ENCODE measurements around the gene TPCN2.

DNA sequence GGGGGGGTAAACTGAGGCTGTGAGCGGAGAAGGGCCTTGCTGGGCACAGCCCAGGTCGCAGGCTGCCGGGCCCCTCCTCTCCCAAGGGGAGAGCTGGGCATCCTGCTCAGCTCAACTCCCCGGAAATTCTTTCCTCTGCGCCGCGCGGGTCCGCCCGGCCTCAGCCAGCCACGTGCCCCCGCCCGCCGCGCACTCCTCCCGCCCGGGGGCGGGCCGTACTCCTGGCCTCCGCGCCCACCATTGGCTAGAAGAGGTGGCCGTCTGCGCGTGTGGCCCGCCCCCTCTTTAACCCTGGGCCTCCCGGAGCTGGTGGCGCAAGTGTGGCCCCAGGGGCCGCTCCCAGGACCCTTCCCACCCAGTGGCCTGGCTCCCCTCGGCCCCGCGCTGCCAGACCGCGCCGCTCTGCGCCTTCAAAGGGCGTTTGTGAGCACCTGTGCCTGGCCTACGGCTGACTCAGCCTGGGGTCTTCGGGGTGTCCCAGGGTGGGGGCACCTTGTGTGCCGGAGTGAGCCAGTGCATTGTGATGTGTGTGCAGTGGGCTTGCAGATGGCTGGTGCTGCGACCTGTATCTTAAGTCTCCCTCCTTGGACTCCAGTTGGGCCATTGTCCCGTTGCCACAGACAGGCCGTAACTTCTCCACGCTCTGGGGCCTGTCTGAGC lies 37.6 kb upstream of the TPCN2 start:
- TF ChIP-seq, protein P1, sequence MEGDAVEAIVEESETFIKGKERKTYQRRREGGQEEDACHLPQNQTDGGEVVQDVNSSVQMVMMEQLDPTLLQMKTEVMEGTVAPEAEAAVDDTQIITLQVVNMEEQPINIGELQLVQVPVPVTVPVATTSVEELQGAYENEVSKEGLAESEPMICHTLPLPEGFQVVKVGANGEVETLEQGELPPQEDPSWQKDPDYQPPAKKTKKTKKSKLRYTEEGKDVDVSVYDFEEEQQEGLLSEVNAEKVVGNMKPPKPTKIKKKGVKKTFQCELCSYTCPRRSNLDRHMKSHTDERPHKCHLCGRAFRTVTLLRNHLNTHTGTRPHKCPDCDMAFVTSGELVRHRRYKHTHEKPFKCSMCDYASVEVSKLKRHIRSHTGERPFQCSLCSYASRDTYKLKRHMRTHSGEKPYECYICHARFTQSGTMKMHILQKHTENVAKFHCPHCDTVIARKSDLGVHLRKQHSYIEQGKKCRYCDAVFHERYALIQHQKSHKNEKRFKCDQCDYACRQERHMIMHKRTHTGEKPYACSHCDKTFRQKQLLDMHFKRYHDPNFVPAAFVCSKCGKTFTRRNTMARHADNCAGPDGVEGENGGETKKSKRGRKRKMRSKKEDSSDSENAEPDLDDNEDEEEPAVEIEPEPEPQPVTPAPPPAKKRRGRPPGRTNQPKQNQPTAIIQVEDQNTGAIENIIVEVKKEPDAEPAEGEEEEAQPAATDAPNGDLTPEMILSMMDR (IDR thresholded peaks at IDR 0.05): no peak
- no peak for TF ChIP-seq POLR2A (IDR thresholded peaks at IDR 0.05)
